Stimulated activated CD8-positive, alpha-beta memory T cell treated with anti-CD3 and anti-CD28 coated beads, Interleukin-7, amount 100 ng/mL, for 1 hour (primary cell): Measurements from ENCODE around the gene NDUFAF8.

ENCODE experiments used
- DNase-seq, 2 donors: peaks; one replicate each; pipeline ENCODE4 v3.0.0-alpha.2; 2020; ENCODE audit warnings: low read depth in 2 of 2

NDUFAF8 gene

GRCh38 chr17:81252326-81252986, 13.3 kb downstream of the NDUFAF8 start:
- no peak for DNase-seq

GRCh38 chr17:81252987-81253329, 13.8 kb downstream of the NDUFAF8 start:
- DNase-seq = no peak

- DNase-seq = peak; percentile 24 to 27
Measured at GRCh38 chr17:81253358-81254131, 14.4 kb downstream of the NDUFAF8 start.

GRCh38 chr17:81254955-81255717, 16.0 kb downstream of the NDUFAF8 start:
- no peak for DNase-seq

GRCh38 chr17:81256616-81257015, 17.5 kb downstream of the NDUFAF8 start:
- no peak for DNase-seq

DNA sequence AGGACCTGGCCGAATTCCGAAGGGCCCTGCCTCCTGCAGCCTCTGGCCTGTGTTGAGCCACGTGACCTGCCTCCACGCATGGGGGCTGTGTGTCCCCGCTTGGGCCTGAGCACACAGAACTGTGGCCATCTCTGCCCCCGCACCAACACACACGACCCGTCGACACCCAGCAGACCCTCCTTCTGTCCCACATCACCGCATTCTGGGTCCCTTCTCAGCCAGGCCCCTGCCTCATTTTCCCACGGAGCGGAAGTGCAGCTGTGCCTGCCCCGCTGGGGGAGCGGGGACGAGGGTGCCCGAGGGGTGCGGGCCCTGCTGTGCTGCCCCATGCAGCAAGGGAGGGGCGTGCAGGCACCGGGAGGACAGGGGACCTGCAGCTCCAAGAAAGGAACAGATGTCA, 18.4 kb downstream of the NDUFAF8 start:
- no peak for DNase-seq

DNA sequence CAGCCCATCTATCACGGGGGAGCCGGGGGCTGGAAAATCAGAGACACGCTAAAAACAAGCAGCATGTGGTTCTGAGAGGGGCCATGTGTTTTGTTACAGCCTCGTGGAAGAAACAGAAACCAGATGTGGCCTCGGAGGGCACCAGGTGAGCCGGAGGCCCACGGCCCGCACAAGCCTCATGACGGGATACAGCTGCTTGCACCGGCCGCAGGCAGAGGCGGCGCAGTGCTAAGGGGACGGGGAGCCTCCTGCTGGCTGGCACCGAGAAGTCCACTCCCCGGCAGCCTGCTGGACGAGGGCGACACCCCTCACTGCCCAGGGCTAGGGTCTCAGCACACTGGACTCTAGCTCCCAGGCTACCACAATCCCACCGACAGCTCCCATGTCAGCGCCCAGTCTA, 19.2 kb downstream of the NDUFAF8 start:
- no peak for DNase-seq

- no peak for DNase-seq
Measured at GRCh38 chr17:81259058-81259605, 20.0 kb downstream of the NDUFAF8 start.

- no peak for DNase-seq
Measured at GRCh38 chr17:81260171-81260570, 21.1 kb downstream of the NDUFAF8 start.

GRCh38 chr17:81260641-81261040, 21.5 kb downstream of the NDUFAF8 start:
- DNase-seq = no peak

DNA sequence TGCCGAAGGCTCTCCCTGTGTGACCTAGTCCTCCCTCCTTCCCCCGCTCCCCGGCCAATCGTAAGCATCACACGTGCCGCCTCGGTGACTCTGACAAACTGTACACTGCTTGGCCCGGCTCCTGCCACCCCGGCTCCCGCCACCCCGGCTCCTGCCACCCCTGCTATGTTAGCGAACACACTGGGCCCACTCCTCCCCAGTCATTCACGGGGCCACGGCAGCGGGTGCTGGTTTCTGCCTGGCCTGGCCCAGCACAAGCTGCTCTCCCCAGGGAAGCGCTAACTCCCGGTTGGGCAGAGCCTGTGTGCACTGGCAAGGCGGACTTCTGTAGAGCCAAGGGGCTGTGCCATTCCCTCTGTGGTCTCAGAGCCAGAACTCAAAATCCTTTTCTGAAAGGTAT, 22.0 kb downstream of the NDUFAF8 start:
- no peak for DNase-seq

DNA sequence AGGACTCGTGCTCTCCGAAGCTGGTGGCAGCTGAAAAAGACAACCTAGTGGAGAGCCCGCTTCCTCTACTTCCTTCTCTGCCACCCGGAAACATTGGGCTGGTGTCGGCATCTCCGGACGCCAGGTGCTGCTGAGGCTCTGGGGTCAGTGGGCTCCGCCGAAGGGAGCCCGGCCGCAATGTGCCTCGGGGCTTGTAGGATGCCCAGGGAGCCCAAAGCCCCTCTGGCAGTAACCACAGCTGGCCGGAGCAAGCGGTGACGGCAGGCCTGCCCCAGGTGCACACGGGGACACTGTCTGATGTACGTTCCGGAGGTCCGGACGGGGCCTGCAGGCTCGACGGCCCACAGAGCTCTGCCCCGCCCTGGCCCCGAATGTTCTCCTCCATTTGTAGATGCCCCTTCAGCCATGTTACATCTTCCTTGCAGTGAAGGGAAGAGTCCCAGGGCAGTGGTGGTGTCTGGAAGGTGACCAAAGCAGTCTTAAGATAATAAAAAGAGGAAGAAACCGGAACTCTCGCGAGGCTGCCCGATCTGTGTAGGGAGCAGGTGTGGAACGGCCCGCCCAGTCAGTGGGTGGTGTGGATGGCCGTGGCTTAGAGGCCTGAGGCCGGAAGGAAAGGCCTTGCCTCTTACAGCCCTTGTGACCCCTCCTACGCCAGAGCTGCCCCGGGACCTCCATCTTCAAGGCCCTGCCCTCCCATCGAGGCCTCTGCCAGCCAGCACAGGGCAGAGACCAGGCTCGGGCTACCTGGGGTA, 22.6 kb downstream of the NDUFAF8 start:
- no peak for DNase-seq

- DNase-seq = no peak
Measured at GRCh38 chr17:81263371-81264181, 24.5 kb downstream of the NDUFAF8 start.

DNA sequence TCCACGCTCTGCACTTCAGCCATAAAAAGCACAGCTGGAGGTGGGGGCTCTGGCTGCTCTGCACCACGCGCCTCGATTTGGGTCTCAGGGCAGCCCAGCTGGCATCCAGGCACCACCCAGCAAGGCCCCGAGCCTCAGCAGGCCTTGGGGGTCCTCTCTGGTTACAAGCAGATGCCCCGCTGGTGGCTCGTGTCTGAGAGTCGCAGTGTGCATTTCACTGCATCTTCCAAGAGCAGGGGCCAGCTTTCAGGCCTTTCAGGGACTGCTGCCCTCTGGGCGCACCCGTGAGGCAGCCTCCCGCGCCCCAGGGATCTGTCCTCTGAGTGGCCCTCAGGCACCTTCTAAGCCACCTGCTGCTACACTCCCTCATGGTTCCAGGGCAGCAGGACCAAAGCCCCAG, 25.5 kb downstream of the NDUFAF8 start:
- no peak for DNase-seq

GRCh38 chr17:81265576-81265975, 26.5 kb downstream of the NDUFAF8 start:
- DNase-seq = no peak

DNA sequence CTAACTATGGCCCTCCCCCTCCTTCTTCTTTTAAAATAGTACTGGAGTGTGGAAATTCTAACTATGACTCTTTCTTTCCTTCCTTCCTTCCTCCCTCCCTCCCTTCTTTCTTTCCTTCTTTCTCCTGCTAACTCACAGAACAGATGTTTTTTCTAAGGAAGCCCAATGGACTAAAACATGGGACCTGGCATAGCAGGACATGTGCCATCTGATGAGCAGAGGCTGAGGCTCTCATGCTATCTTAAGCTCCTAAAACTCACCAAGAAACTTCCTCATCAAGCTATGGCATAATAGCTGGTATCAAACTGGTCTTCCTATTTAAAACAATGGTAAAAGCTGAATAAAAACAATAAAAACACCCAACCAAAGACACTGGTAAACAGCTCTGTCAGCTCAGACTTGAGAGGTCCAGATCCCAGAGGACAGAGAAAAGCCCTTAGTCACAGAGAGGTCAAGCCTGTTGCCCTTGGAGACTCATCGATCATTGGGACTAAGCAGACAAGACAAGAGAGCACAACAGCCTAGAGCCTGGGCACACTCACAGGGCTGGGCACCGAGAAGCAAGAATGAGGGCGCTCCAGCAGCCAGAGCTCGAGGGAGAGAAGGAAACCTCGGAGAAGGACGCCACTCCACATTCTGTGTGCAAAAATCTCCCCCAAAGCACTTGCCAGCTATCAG, 28.4 kb downstream of the NDUFAF8 start:
- no peak for DNase-seq

- no peak for DNase-seq
Measured at GRCh38 chr17:81270279-81270678, 31.2 kb downstream of the NDUFAF8 start.

DNA sequence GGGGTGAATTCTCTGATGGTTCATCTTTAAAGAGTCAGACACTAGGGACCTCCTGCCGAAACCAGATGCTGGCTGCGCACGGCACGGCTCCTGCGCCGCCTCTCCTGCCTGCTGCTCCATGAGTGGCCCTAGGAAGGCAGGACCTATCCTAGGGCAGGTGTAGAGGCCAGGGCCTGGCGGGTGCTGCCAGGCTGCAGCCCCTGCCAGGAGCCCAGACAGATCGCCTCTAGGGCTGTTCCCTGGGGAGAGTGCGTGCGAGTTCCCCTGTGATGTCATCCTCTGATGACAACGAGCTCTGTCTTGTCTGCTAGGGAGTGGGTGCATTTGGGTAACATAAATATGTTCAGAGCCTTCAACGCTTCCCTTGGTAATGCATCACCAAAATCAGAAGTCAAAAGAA, 32.1 kb downstream of the NDUFAF8 start:
- no peak for DNase-seq

GRCh38 chr17:81272616-81273015, 33.5 kb downstream of the NDUFAF8 start:
- no peak for DNase-seq

DNA sequence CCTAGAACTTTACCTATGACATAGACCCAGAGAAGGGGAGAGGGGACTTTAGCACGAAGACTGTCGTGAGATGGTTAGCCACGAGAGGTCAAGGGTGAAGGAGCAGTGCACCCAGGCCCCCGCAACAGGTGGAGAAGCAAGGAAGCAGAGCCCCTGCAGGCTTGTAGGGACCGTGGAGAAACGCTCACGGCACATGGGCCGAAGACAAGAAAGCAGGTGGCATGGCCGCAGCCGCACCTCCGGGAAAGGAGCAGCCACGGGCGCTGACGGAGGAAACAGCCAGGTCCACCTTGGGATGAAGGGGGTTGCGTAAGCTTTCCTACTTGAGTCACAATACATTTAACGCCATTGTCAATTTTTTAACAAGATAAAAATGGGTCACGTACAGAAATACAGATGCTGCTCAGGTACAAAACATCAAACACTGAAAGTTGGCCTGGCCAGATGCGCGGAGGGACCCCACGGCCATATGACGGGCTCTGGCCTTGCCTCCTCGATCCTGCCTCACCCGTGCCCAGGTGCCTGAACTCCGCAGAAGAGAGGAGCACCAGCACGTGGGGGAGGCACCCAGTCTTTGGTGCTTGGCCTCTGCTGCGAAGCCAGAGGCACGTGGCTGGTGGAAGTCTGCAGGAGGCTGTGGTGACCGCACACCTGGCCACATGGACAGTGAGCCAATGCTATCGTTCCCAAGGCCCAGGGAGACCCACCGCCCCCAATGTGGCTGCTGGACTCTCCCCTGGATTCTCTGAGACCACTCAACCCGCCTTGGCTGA, 34.8 kb downstream of the NDUFAF8 start:
- no peak for DNase-seq
